Adrenal gland (tissue), 5 donors: ENCODE data around the gene CRYBG2.

Experiments
- CTCF ChIP-seq, 6 experiments: fragments of 450-650 bp in 4 of 6; fragments of 200-600 bp in 2 of 6; sonication (generic) in 1 of 6; IDR thresholded peaks; 1 replicate in 5 of 6; 2 replicates in 1 of 6; pipeline versions ENCODE4 v1.5.1 to v1.8.0; 2016 to 2021; ENCODE audit warnings: antibody characterized with exemption in 6 of 6, mild to moderate bottlenecking in 2 of 6, moderate library complexity in 1 of 6
- POLR2A ChIP-seq, 2 donors: fragments of 450-650 bp; IDR thresholded peaks; one replicate each; pipeline ENCODE4 v1.6.1; 2017; ENCODE audit warnings: antibody characterized with exemption in 2 of 2, mild to moderate bottlenecking in 2 of 2, moderate library complexity in 1 of 2
- donor health status: DM: no; HTN: no; CAD: no.

GRCh38 chr1:26362331-26362730 lies 8.4 kb upstream of the CRYBG2 start:
- TF ChIP-seq CTCF (IDR thresholded peaks at IDR 0.05), result no peak
- no peak for TF ChIP-seq POLR2A (IDR thresholded peaks at IDR 0.05)
